Fibroblast of upper back skin (primary cell): ENCODE measurements around the gene ATXN8OS.
"Not testable (repeated sequence)": the region's sequence is repeated elsewhere in the genome, so short reads cannot be mapped to it uniquely, and the experiment has no call there.

Source experiments
- DNase-seq: peaks from one replicate; pipeline ENCODE4 v3.0.0-alpha.2; 2013

Gene ATXN8OS

DNA sequence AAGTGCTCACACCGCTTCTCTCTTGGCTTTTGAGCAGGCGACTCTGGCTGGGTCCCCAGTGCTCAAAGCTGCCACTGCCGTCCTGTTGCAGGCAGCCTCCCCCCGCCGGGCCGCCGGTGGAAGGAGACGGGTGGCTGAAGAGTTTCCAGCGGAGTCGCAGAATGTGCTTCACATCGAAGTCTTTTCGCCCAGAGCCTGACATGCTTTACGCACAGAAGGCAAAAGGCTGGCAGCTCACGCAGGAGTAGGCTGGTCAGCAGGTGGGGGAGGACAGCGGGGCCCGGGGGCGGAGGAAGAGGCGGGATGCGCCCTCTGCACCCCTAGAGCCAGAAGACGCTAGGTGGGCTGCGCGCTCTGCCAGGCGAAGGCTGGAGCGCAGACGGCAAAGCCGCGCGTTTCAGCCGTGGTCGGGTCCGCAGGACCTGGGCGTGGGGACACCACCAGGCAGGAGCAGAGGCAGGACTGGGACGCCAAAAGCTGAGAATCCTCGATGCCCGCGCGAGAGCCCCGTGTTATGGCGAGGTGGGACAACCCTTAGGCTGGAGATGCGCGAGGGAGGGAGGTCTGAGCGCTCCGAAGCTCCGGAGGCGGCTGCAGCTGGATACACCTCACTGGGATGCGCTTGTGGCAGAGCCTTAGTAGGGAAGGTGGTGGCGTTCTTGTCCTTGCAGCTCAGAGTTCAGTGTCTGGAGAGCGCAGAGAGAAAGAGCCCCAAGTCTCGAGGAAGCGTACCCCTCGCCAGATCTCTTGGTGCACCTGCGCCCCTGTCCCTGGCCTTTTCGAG, at the start of gene ATXN8OS:
Gene ATXN8OS (plus strand): TSS at position 329 of the 784 bp plus-strand sequence.
- DNase-seq, result no peak

DNA sequence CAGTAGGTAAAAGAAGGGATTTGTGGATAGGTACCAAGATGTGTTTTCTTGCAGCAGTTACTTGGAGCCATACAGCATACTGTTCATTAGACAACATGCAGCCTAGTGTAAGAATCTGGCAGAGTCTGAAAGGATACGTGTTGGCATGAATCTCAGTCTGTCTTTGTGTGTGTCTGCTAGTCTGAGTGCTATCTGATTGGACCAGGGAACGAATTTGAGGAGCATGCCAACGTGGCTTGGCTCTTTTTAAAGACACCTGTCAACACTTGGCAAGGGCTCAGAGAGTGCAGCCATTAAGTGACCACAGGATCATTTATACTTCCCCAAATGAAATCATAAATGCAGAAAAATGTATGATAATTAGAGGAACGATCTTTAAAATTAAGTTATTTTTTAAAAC, 27.6 kb upstream of the ATXN8OS start:
- DNase-seq, result no peak

GRCh38 chr13:70087247-70087646, 20.4 kb upstream of the ATXN8OS start:
- no peak for DNase-seq

- no peak for DNase-seq
Observed at GRCh38 chr13:70088926-70089325, 18.7 kb upstream of the ATXN8OS start.

GRCh38 chr13:70090036-70090723, 17.4 kb upstream of the ATXN8OS start:
- DNase-seq, result no peak

- no peak for DNase-seq
Observed at GRCh38 chr13:70098669-70099068, 9.0 kb upstream of the ATXN8OS start.

DNA sequence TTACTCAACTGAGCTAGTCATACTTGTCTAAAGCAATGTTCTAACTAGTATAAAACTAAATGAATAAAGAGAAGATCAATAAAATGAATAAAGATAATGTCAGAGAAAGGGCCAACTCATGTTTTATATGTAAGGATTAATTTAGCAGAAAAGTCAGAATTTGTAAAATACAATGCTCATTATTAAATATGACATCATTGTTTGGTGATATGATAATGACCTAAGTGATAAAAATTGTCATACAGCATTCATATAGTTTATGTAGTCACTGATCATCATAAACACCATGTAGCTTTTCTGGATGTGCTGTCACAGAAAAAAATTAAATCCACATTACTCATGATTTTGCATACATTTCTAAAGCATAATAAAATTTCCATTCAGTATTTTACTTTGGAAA, 3.1 kb upstream of the ATXN8OS start:
- DNase-seq, result no peak

DNA sequence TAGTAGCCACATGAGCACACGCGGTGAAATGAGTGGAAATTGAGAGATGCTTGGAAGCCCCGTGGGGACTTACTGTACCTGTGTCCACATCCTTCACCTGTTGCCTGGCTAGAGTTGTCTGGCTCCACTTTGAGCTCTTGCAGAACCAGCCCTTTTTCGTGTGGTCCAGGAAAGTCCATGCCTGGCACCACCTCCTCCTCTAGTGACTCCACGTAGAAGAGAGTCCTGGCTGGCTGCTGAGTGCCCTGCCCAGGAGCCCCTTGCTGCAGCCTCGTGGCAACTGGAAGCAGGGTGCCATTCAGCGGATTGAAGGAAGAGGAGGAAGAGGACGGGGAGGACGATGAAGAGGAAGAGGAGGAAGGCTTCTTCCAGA, 515 bp upstream of the ATXN8OS start:
- DNase-seq, result no peak

- DNase-seq, result no peak
Observed at GRCh38 chr13:70108356-70109105, 905 bp downstream of the ATXN8OS start, which contains the start of gene KLHL1. KLHL1 (minus strand) TSS chr13:70108452; CDS start chr13:70107699, 753 bp downstream.

GRCh38 chr13:70117338-70117905, 9.8 kb downstream of the ATXN8OS start:
- DNase-seq, result no peak

DNA sequence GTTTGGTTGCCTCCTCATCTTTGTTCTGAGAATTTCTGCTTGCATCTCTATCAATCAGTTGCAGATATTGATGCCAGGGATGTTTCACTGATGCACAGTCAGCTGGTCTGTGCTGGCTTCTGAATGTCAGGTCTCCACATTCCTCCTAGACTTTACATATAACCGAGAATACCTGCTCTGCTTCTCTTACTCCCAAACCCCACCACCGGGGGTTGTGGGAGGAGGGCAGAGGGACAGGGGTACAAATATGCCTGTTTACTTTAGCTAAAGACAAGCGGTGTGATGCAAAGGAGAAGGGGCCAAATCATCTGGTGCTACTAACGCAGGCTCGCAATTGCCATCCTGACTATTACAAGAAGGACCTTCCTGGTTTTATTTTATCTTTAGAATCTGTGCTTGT, 18.1 kb downstream of the ATXN8OS start:
- no peak for DNase-seq

- no peak for DNase-seq
Observed at GRCh38 chr13:70128098-70128497, 20.5 kb downstream of the ATXN8OS start.

DNA sequence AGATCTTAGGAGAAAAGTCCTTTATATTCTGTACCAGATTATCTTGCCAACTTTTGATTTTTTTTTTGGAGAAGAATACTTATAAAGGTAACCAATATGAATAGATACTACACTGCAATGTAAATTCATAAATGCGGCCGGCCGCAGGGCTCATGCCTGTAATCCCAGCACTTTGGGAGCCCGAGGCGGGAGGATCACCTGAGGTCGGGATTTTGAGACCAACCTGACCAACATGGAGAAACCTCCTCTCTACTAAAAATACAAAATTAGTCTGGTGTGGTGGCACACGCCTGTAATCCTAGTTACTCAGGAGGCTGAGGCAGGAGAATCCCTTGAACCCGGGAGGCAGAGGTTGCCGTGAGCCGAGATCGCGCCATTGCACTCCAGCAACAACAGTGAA, 35.0 kb downstream of the ATXN8OS start:
- not testable (repeated sequence) for DNase-seq

DNA sequence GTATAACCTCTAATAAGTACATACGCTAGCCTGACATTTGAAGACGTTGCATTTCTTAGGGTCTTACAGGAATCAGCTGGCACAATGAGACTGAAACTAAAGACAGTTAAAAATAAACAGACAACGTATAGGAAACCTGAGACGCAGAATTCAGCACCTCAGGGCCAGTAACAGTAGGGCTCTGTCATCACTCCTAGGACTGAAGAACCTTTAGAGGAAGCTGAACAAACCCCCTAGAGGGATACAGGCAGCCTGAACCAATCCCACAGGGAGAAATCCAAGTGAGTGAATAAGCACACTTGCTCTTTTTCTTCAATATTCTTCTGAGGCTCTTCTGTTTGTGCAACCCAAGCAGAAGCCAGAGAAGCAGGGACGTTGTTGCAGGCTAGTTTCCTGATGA, 54.5 kb downstream of the ATXN8OS start:
- no peak for DNase-seq

DNA sequence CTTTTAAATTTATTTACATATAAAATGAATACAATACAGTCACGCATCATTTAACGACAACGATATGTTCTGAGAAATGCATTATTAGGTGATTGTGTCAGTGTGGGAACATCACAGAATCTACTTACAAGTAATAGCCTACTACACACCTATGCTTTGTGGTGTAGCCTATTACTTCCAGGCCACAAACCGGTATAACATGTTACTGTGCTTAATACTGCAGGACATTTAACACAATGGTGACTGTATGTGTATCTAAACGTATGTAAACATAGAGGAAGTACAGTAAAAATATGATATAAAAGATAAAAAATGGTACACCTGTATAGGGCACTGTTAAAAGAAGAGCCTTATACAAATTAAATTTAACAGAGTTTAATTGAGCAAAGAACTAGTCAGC, 63.1 kb downstream of the ATXN8OS start:
- DNase-seq, result no peak

DNA sequence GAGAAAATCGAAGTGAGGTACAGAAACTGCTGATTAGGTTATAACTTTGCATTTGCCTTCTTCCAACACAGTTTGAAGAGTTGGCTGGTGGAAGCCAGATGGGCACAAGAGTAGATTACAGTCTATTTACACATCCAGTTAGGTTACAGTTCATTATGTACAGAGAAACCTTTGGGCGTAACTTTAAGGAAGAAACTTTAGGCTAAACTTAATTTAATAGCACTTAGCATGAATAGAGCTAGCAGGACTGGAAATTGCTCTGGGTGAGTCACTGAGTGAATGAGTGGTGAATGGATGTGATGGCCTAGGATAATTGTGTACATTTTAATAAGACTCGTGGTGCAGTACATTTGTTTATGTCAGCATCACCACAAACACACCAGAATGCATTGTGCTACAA, 63.5 kb downstream of the ATXN8OS start:
- DNase-seq, result no peak

GRCh38 chr13:70172946-70173597, 65.4 kb downstream of the ATXN8OS start:
- peak; percentile 3 for DNase-seq

DNA sequence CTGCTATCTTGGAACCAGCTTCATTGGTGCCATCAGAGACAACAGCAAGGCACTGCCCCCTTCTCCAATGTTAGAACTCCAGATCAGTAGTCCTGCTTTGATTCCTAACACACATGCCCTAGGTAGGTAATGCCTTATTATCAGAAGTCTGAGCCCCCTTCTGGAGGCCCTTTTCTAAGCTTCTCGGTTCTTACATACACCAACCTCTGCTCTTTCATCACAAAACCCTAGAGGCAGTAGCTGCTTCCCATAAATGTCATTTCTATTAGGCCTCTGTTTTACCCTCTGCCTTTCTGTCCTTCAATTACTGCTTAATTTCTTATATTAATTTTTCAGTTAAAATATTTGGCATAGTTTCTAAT, 66.0 kb downstream of the ATXN8OS start:
- DNase-seq, result no peak

- DNase-seq, result no peak
Observed at GRCh38 chr13:70178346-70178745, 70.7 kb downstream of the ATXN8OS start.
